GM19239 (cell line): ENCODE data around the gene FURIN.

ENCODE experiments used
- DNase-seq: peaks from one replicate; pipeline ENCODE4 v3.0.0; 2011; ENCODE audit warnings: low spot score; ENCODE audit not compliant: insufficient read length
- FAIRE-seq: peaks from 2 replicates; lab custom pipeline; 2011; peaks lifted over from hg19 to GRCh38; lab: Jason Lieb, UNC

The FURIN gene

DNA sequence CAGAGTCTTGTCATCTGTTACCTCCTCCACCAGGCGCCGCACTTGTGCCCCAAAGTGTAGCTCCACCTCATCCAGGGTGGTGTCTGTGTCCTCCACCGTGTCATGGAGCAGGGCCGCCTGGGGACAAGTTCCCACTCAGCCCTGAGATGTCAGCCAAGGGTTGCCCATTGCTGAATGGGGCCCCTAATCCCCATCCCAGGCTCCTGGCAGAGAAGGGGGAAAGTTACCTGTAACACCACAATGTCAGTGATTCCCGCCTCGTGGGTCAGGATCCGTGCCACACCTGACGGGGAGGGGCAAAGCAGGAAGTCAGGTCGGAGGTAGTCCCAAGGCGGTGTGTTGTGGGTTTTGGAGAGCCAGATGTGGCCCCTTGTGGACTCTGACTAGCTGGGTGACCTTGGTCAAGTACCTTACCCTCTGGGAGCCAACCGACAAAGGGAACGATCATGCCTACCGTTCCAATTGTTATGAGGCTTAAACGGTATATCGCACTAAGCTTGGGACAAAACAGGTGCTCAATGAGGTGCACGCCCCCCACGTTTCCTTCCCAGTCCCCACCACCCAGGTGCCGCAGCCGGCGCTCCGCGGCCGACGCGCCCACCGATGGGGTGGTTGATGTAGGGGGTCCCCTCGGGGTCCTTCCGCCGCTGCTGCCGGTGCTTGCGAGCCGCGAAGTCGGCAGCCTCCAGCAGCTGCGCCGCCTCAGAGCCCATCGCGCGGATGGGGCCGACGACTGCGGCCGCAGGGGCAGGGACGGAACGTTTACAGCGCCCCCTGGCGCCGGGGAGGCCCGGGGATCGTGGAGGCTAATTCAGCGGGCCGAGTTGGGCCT, 63.7 kb downstream of the FURIN start, which contains the start of gene HDDC3:
HDDC3 (minus strand) TSS at position 722 of the 832 bp plus-strand sequence; CDS start at position 713, 9 bp downstream.
- peak; percentile 69 for FAIRE-seq

DNA sequence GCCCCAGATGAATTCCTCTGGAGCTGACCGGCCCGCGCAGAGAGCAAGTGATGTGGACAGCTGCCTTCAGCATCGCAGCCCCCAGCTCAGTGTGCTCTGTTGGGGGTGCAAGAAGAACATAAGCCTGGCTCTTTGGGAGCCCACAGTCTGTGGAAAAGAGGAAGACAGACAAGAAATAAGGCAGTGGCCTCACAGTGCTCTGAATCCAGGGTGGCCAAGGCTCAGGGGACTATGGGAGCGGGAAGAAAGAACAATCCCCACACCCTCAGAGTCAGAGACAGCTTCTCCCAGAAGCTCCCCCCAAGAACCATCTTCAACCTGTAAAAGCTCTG, 64.2 kb downstream of the FURIN start:
- no peak for DNase-seq
- FAIRE-seq = no peak

More for the DNA sequence above, 63.7 kb downstream of the FURIN start, which contains the start of gene HDDC3:
- peak; percentile 65 for DNase-seq
